Body of pancreas (tissue), 4 donors: ENCODE results near the gene FBXL17. TPM values are rescaled to one million over a fixed set of nuclear protein-coding genes. Genes with fewer than 3 reads are reported as not detected.

Source experiments
- ATAC-seq: fragments of 150-250 bp; one replicate; pipeline ENCODE4 v1.9.1; 2016
- DNase-seq, 4 donors: peaks; one replicate each; pipeline ENCODE4 v3.0.0-alpha.2; 2019
- H3K27ac ChIP-seq, 4 donors: fragments of 200-600 bp; sonication (generic); 1 replicate in 3 of 4; 2 replicates in 1 of 4; pipeline versions ENCODE4 v1.5.1 to v1.6.1; 2016 to 2019; ENCODE audit warnings: mild to moderate bottlenecking in 1 of 4, mixed read lengths in 1 of 4, moderate library complexity in 1 of 4
- H3K27me3 ChIP-seq, 2 donors: fragments of 200-600 bp; sonication (generic); one replicate each; pipeline ENCODE4 v1.6.0; 2016; ENCODE audit warnings: mild to moderate bottlenecking in 1 of 2
- H3K36me3 ChIP-seq, 2 donors: fragments of 200-600 bp; sonication (generic); replicated peaks in 1 of 2; 2 replicates each; pipeline ENCODE4 v1.5.1; 2016; ENCODE audit warnings: low read depth in 2 of 2; ENCODE audit not compliant: insufficient read depth in 1 of 2
- H3K4me1 ChIP-seq: fragments of 200-600 bp; sonication (generic); one replicate; pipeline ENCODE4 v1.6.0; 2016
- H3K4me3 ChIP-seq, 2 donors: fragments of 200-600 bp; sonication (generic); 1 replicate in 1 of 2; 2 replicates in 1 of 2; pipeline ENCODE4 v1.5.1; 2016 to 2019
- H3K9me3 ChIP-seq, 3 donors: fragments of 200-600 bp; sonication (generic); 1 replicate in 2 of 3; 2 replicates in 1 of 3; pipeline ENCODE4 v1.5.1; 2016
- CTCF ChIP-seq, 7 experiments: fragments of 450-650 bp in 4 of 7; fragments of 200-600 bp in 3 of 7; sonication (generic) in 3 of 7; IDR thresholded peaks; one replicate each; pipeline ENCODE4 v1.5.1; 2016 to 2019; ENCODE audit warnings: antibody characterized with exemption in 7 of 7
- POLR2A ChIP-seq, 3 donors: fragments of 450-650 bp; IDR thresholded peaks; one replicate each; pipeline ENCODE4 v1.6.1; 2016; ENCODE audit warnings: antibody characterized with exemption in 3 of 3, mild to moderate bottlenecking in 2 of 3
- WGBS, 2 donors: methylation state at CpG; one replicate each; pipeline ENCODE4 v1.1.5; 2017; 5-methylcytosine and 5-hydroxymethylcytosine counted together
- intact Hi-C: fragments of 100-400 bp; cut with DNase I; formaldehyde crosslinking; loops from one replicate; pipeline ENCODE4 v1.15.1; 2023
- total RNA-seq, 2 donors: library from RNA; depleted of rRNA; stranded (reverse); fragments of >200 nt; gene quantifications; one replicate each; pipeline ENCODE4 v1.1.0, GENCODE V29; 2016

Gene FBXL17
- total RNA-seq, 2 donors from 2014 or later: 5.3 to 13.5 TPM

DNA sequence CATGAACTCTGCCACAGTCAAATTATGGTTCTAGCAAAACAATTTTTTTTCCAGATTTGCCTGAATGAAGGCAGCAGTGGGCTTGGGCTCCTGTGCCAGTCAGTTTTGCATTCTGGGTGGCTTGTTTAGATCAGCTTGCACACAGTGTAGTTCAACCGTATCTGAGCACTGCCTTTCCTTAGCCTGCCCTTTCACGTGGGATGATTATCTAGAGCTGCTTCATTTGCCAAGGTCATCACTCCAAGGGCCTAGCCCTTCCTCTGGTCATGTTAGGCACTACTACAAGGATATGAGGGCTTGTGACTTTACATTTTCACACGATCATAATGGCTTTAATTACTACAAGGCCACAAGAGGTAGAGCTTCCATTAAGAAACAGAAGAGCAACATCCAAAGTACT is 560.6 kb downstream of the FBXL17 start:
- Histone ChIP-seq H3K27ac (no peak overlapping the region), H3K4me3 (no peak overlapping the region), H3K27me3 (no peaks in the 10 kb centered on the region), H3K36me3 (no peaks in the 10 kb centered on the region), H3K9me3 (no peaks in the 10 kb centered on the region), H3K4me1 (no peaks in the 10 kb centered on the region)
- ATAC-seq (no peak), DNase-seq (no peak)
- intact Hi-C loops: no loop called here
- WGBS, 2 donors: 37 to 64% methylated on average over 3 of the region's 3 CpGs
- TF ChIP-seq CTCF (IDR thresholded peaks at IDR 0.05) (no peak), POLR2A (IDR thresholded peaks at IDR 0.05) (no peak)

- no peaks in the 10 kb centered on the region for H3K9me3 ChIP-seq
- TF ChIP-seq POLR2A (IDR thresholded peaks at IDR 0.05): no peak
- no peak for TF ChIP-seq CTCF (IDR thresholded peaks at IDR 0.05)
- WGBS, 2 donors: 85 to 86% methylated on average over 4 of the region's 4 CpGs
- no peak overlapping the region for H3K27ac ChIP-seq
- no peak overlapping the region for H3K4me3 ChIP-seq
- H3K4me1 ChIP-seq: no peaks in the 10 kb centered on the region
- no peak for DNase-seq
- no peak for ATAC-seq
- intact Hi-C loops: no loop called here
- no peaks in the 10 kb centered on the region for H3K27me3 ChIP-seq
- no peaks in the 10 kb centered on the region for H3K36me3 ChIP-seq
These were observed 561.5 kb downstream of the FBXL17 start for GRCh38 chr5:107820429-107820828.

- Histone ChIP-seq H3K4me1 (no peaks in the 10 kb centered on the region), H3K27me3 (no peaks in the 10 kb centered on the region), H3K27ac (no peak overlapping the region), H3K4me3 (no peak overlapping the region), H3K9me3 (no peaks in the 10 kb centered on the region), H3K36me3 (no peaks in the 10 kb centered on the region)
- 86 to 87% methylated on average over 2 of the region's 2 CpGs for WGBS, 2 donors
- intact Hi-C loops: no loop called here
- DNase-seq (no peak), ATAC-seq (no peak)
- no peak for TF ChIP-seq POLR2A (IDR thresholded peaks at IDR 0.05)
- TF ChIP-seq CTCF (IDR thresholded peaks at IDR 0.05): no peak
These were observed 563.9 kb downstream of the FBXL17 start for GRCh38 chr5:107817951-107818350.

GRCh38 chr5:107817436-107817835 is 564.5 kb downstream of the FBXL17 start:
- Histone ChIP-seq H3K4me1 (no peaks in the 10 kb centered on the region), H3K9me3 (no peaks in the 10 kb centered on the region), H3K4me3 (no peak overlapping the region), H3K27ac (no peak overlapping the region), H3K27me3 (no peaks in the 10 kb centered on the region), H3K36me3 (no peaks in the 10 kb centered on the region)
- intact Hi-C loops: no loop called here
- TF ChIP-seq CTCF (IDR thresholded peaks at IDR 0.05): no peak
- no peak for TF ChIP-seq POLR2A (IDR thresholded peaks at IDR 0.05)
- WGBS, 2 donors: 59% methylated on average over 3 of the region's 3 CpGs
- DNase-seq (no peak), ATAC-seq (no peak)

DNA sequence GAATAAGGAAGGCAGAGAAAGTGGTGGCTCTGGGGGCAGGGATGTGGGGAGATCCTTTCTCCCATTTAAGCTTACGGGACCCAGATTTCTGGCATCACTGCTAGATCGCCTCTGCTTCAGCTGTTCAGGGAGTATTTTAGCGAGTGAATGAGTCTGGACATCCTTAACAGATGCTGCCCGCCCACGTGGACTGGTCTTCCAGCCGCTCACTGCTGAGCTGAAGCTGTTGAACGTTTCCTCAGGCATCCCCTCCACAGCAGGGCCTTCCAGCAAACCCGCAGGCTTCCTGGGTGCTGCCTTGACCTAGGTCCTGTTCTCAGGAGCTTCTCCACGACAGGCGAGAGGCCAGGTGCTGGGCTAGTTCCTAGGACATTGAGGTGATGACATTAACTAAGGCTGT is 566.8 kb downstream of the FBXL17 start:
- Histone ChIP-seq H3K4me3 (no peak overlapping the region), H3K4me1 (no peaks in the 10 kb centered on the region), H3K27me3 (no peaks in the 10 kb centered on the region), H3K36me3 (no peaks in the 10 kb centered on the region), H3K9me3 (no peaks in the 10 kb centered on the region), H3K27ac (no peak overlapping the region)
- DNase-seq (no peak), ATAC-seq (no peak)
- 68 to 69% methylated on average over 3 to 10 of the region's 10 CpGs for WGBS, 2 donors
- intact Hi-C loops: no loop called here
- no peak for TF ChIP-seq CTCF (IDR thresholded peaks at IDR 0.05)
- no peak for TF ChIP-seq POLR2A (IDR thresholded peaks at IDR 0.05)
